BLaER1 (cell line): ENCODE results near the gene CTCFL.

ENCODE experiments used
- H3K27ac ChIP-seq: shearing (Covaris generic); formaldehyde crosslinking; 2 replicates; pipeline ENCODE4 v1.8.1; 2022
- H3K27me3 ChIP-seq: shearing (Covaris generic); formaldehyde crosslinking; 2 replicates; pipeline ENCODE4 v1.8.1; 2022
- H3K36me3 ChIP-seq: shearing (Covaris generic); formaldehyde crosslinking; 2 replicates; pipeline ENCODE4 v1.8.1; 2022
- H3K4me1 ChIP-seq: shearing (Covaris generic); formaldehyde crosslinking; 2 replicates; pipeline ENCODE4 v1.8.1; 2022
- H3K4me2 ChIP-seq: shearing (Covaris generic); formaldehyde crosslinking; 2 replicates; pipeline ENCODE4 v1.8.1; 2022
- H3K4me3 ChIP-seq: shearing (Covaris generic); formaldehyde crosslinking; 2 replicates; pipeline ENCODE4 v1.8.1; 2022
- H3K9ac ChIP-seq: shearing (Covaris generic); formaldehyde crosslinking; 2 replicates; pipeline ENCODE4 v1.8.1; 2022
- H3K9me3 ChIP-seq: shearing (Covaris generic); formaldehyde crosslinking; 2 replicates; pipeline ENCODE4 v1.8.1; 2022
- H4K20me1 ChIP-seq: shearing (Covaris generic); formaldehyde crosslinking; 2 replicates; pipeline ENCODE4 v1.8.1; 2022
- Cebpa-rat ChIP-seq: shearing (Covaris generic); IDR thresholded peaks from 2 replicates; pipeline ENCODE4 v1.8.1; 2022

Gene CTCFL

GRCh38 chr20:57469418-57470211, 55.3 kb downstream of the CTCFL start:
- Histone ChIP-seq H3K9me3 (no peaks in the 10 kb centered on the region), H3K27ac (no peak overlapping the region)
- no peak for TF ChIP-seq Cebpa-rat

GRCh38 chr20:57468523-57469417, 56.2 kb downstream of the CTCFL start:
- no peaks in the 10 kb centered on the region for H3K9me3 ChIP-seq
- no peak overlapping the region for H3K4me3 ChIP-seq
- peaks cover 84% of the 10 kb centered on the region for H3K4me1 ChIP-seq
- H3K36me3 ChIP-seq: no peaks in the 10 kb centered on the region
- H3K9ac ChIP-seq: no peak overlapping the region
- H3K27me3 ChIP-seq: peaks cover 5% of the 10 kb centered on the region; the same call in 1 of the 2 replicates
- no peaks in the 10 kb centered on the region for H4K20me1 ChIP-seq
- peak overlapping the region; percentile 75 for H3K4me2 ChIP-seq
- TF ChIP-seq Cebpa-rat: no peak
- no peak overlapping the region for H3K27ac ChIP-seq

More at GRCh38 chr20:57469418-57470211, 55.3 kb downstream of the CTCFL start:
- H4K20me1 ChIP-seq: no peaks in the 10 kb centered on the region
- H3K4me2 ChIP-seq: peak overlapping the region; percentile 75
- no peaks in the 10 kb centered on the region for H3K36me3 ChIP-seq
- H3K9ac ChIP-seq: no peak overlapping the region
- H3K27me3 ChIP-seq: peaks cover 5% of the 10 kb centered on the region; the same call in 1 of the 2 replicates
- no peak overlapping the region for H3K4me3 ChIP-seq
- H3K4me1 ChIP-seq: peaks cover 84% of the 10 kb centered on the region

GRCh38 chr20:57467742-57468141, 57.2 kb downstream of the CTCFL start:
- Histone ChIP-seq H3K4me1 (peaks cover 84% of the 10 kb centered on the region), H3K27me3 (peaks cover 5% of the 10 kb centered on the region; the same call in 1 of the 2 replicates), H3K9ac (no peak overlapping the region; the same call in 1 of the 2 replicates), H3K27ac (no peak overlapping the region), H3K9me3 (no peaks in the 10 kb centered on the region), H3K4me2 (peak overlapping the region; percentile 75), H3K4me3 (no peak overlapping the region), H3K36me3 (no peaks in the 10 kb centered on the region), H4K20me1 (no peaks in the 10 kb centered on the region)
- no peak for TF ChIP-seq Cebpa-rat

GRCh38 chr20:57465943-57466342, 59.0 kb downstream of the CTCFL start:
- no peaks in the 10 kb centered on the region for H3K36me3 ChIP-seq
- no peak overlapping the region for H3K27ac ChIP-seq
- no peaks in the 10 kb centered on the region for H4K20me1 ChIP-seq
- H3K9ac ChIP-seq: no peak overlapping the region
- peaks cover 5% of the 10 kb centered on the region; the same call in 1 of the 2 replicates for H3K27me3 ChIP-seq
- no peak overlapping the region for H3K4me2 ChIP-seq
- H3K4me3 ChIP-seq: no peak overlapping the region
- no peaks in the 10 kb centered on the region for H3K9me3 ChIP-seq
- TF ChIP-seq Cebpa-rat: no peak
- peaks cover 82% of the 10 kb centered on the region for H3K4me1 ChIP-seq

GRCh38 chr20:57465486-57465885, 59.5 kb downstream of the CTCFL start:
- peaks cover 5% of the 10 kb centered on the region; the same call in 1 of the 2 replicates for H3K27me3 ChIP-seq
- no peak overlapping the region; the same call in 1 of the 2 replicates for H3K4me2 ChIP-seq
- H3K27ac ChIP-seq: no peak overlapping the region; the same call in 1 of the 2 replicates

GRCh38 chr20:57464642-57465211, 60.2 kb downstream of the CTCFL start:
- no peaks in the 10 kb centered on the region for H3K9me3 ChIP-seq
- H3K4me2 ChIP-seq: peak overlapping the region; percentile 72
- H3K27ac ChIP-seq: peak overlapping the region; percentile 74
- TF ChIP-seq Cebpa-rat: peak; percentile 81
- H3K4me3 ChIP-seq: no peak overlapping the region
- no peak overlapping the region for H3K9ac ChIP-seq
- H3K27me3 ChIP-seq: peaks cover 5% of the 10 kb centered on the region; the same call in 1 of the 2 replicates
- H4K20me1 ChIP-seq: no peaks in the 10 kb centered on the region
- H3K4me1 ChIP-seq: peaks cover 77% of the 10 kb centered on the region
- H3K36me3 ChIP-seq: no peaks in the 10 kb centered on the region

More at GRCh38 chr20:57465486-57465885, 59.5 kb downstream of the CTCFL start:
- Histone ChIP-seq H3K9ac (no peak overlapping the region), H3K4me3 (no peak overlapping the region), H4K20me1 (no peaks in the 10 kb centered on the region), H3K4me1 (peaks cover 78% of the 10 kb centered on the region), H3K36me3 (no peaks in the 10 kb centered on the region), H3K9me3 (no peaks in the 10 kb centered on the region)
- TF ChIP-seq Cebpa-rat: no peak

- Histone ChIP-seq H3K9ac (no peak overlapping the region), H4K20me1 (no peaks in the 10 kb centered on the region), H3K4me2 (peak overlapping the region; percentile 72), H3K27me3 (no peaks in the 10 kb centered on the region), H3K27ac (peak overlapping the region; percentile 74; the same call in 1 of the 2 replicates), H3K36me3 (no peaks in the 10 kb centered on the region), H3K9me3 (no peaks in the 10 kb centered on the region), H3K4me1 (peaks cover 66% of the 10 kb centered on the region), H3K4me3 (no peak overlapping the region)
- TF ChIP-seq Cebpa-rat: no peak
These were observed 62.2 kb downstream of the CTCFL start for GRCh38 chr20:57462781-57463180.

GRCh38 chr20:57461726-57462125, 63.2 kb downstream of the CTCFL start:
- no peak for TF ChIP-seq Cebpa-rat
- H3K27me3 ChIP-seq: no peaks in the 10 kb centered on the region
- H3K27ac ChIP-seq: peak overlapping the region; percentile 47; the same call in 1 of the 2 replicates
- H3K4me3 ChIP-seq: no peak overlapping the region
- peak overlapping the region; percentile 55 for H3K4me2 ChIP-seq
- H3K4me1 ChIP-seq: peaks cover 57% of the 10 kb centered on the region
- no peaks in the 10 kb centered on the region for H3K9me3 ChIP-seq
- H4K20me1 ChIP-seq: no peaks in the 10 kb centered on the region
- no peak overlapping the region for H3K9ac ChIP-seq
- no peaks in the 10 kb centered on the region for H3K36me3 ChIP-seq

- no peak for TF ChIP-seq Cebpa-rat
- Histone ChIP-seq H3K27me3 (no peaks in the 10 kb centered on the region), H3K4me3 (no peak overlapping the region), H3K27ac (peak overlapping the region; percentile 47; the same call in 1 of the 2 replicates), H3K4me2 (no peak overlapping the region), H3K9me3 (no peaks in the 10 kb centered on the region), H3K36me3 (no peaks in the 10 kb centered on the region), H3K4me1 (peaks cover 57% of the 10 kb centered on the region), H3K9ac (no peak overlapping the region), H4K20me1 (no peaks in the 10 kb centered on the region)
These were observed 64.0 kb downstream of the CTCFL start for GRCh38 chr20:57460781-57461465.
